ENCODE results near the gene ARL5C. TPM values are rescaled to one million over a fixed set of nuclear protein-coding genes. Genes with fewer than 3 reads are reported as not detected.
"Not testable (repeated sequence)": the region's sequence is repeated elsewhere in the genome, so short reads cannot be mapped to it uniquely, and the experiment has no call there.

ARL5C gene
- total RNA-seq, 1 donor = not detected

DNA sequence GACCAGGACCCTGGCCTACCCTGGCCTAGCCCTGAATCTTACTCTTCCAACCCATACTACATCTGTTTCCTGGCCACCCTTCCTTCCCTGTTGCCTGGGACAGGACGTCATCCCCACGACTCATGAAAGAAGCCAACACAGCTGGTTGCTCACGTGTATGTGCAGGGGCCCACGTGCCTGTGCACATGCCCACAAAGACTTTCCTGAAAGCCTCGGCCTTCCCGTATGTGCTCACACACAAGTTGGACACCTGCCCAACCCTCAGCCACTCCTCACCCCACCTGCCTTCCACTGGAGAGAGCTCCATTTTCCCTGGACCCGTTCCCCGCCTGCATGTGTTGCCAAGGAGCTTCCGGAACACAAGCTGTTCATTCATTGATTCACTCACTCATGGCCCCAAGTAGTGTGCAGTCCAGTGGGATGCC is 21.5 kb downstream of the ARL5C start:
- Histone ChIP-seq H3K9me3 (ENCODE audit: low read depth, low read length) (no peaks in the 10 kb centered on the region), H3K4me3 (ENCODE audit: low read length) (no peak overlapping the region)

GRCh38 chr17:39143552-39144093 is 22.3 kb downstream of the ARL5C start:
- no peak overlapping the region for H3K4me3 ChIP-seq (ENCODE audit: low read length)
- H3K4me1 ChIP-seq (ENCODE audit: insufficient read depth, low read length) = no peaks in the 10 kb centered on the region
- no peaks in the 10 kb centered on the region for H3K9me3 ChIP-seq (ENCODE audit: low read depth, low read length)
- H3K27me3 ChIP-seq (ENCODE audit: insufficient read depth, low read length) = no peaks in the 10 kb centered on the region

More for the DNA sequence above, 21.5 kb downstream of the ARL5C start:
- Histone ChIP-seq H3K4me1 (ENCODE audit: insufficient read depth, low read length) (no peaks in the 10 kb centered on the region), H3K27me3 (ENCODE audit: insufficient read depth, low read length) (peaks cover 3% of the 10 kb centered on the region)

DNA sequence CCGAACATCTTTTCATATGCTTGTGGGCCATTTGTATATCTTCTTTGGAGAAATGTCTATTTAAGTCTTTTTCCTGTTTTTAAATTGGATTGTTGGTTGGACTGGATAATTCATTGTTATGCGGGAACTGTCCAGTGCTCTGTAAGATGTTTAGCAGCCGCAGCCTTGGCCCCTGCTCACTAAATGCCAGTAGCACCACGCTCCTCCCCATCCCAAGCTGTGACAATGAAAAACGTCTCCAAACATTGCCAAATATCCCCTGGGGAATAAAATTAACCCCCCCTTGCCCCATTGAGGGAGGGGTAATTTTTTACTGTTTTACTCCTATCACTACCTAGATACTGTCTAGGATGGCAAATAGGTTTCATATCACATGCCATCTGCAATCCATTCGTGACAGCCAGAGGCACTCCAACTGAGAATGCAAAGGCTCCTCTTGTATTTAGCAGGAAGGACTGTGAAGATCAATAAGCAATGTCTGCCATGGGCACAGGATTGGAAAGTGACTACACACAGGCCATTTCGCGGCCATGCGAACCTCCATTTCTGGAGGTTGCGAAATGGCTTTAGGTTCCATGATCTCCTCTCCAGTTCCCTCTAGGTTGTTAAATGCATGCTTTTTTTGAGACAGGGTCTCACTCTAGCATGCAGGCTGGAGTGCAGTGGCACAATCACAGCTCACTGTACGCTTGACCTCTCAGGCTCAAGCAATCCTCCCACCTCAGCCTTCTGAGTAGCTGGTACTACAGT is 23.9 kb downstream of the ARL5C start:
- Histone ChIP-seq H3K4me3 (ENCODE audit: low read length) (no peak overlapping the region), H3K9me3 (ENCODE audit: low read depth, low read length) (no peaks in the 10 kb centered on the region), H3K27me3 (ENCODE audit: insufficient read depth, low read length) (no peaks in the 10 kb centered on the region), H3K4me1 (ENCODE audit: insufficient read depth, low read length) (no peaks in the 10 kb centered on the region)

DNA sequence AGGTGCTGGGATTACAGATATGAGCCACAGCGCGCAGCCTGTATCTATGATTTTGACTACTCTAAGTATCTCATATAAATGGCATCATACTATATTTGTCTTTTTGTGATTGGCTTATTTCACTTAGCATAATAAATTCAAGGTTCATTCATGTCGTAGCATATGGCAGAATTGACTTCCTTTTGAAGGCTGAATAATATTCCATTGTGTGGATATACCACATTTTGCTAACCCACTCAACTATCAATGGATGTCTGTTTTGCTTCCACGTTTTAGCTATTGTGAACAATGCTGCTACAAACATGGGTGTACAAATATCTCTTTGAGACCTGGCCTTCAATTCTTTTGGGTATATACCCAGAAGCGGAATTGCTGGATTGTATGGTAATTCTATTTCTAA is 24.7 kb downstream of the ARL5C start:
- H3K27me3 ChIP-seq (ENCODE audit: insufficient read depth, low read length) = no peaks in the 10 kb centered on the region
- no peaks in the 10 kb centered on the region for H3K4me1 ChIP-seq (ENCODE audit: insufficient read depth, low read length)
- no peaks in the 10 kb centered on the region for H3K9me3 ChIP-seq (ENCODE audit: low read depth, low read length)
- H3K4me3 ChIP-seq (ENCODE audit: low read length) = no peak overlapping the region

DNA sequence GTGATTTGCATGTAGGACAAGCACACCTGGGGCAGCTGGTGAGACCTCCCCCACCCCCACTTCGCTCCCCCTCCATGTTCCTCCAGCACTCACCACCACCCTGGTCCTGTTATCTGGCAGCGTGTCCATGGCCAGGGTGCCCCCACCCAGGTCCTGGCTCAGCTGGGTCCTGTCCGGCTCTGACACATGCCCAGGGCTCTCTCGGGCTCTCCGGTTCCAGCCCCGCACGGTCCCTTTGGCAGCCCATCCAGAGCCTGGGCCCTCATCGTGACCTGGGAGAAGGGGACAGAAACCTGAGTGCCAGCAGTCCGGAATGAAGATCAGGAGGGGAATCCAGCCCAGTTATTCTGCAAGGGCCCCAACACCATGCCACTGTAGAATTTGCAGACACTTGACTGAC is 26.4 kb downstream of the ARL5C start:
- no peak overlapping the region for H3K4me3 ChIP-seq (ENCODE audit: low read length)
- H3K9me3 ChIP-seq (ENCODE audit: low read depth, low read length) = no peaks in the 10 kb centered on the region
- no peaks in the 10 kb centered on the region for H3K4me1 ChIP-seq (ENCODE audit: insufficient read depth, low read length)
- H3K27me3 ChIP-seq (ENCODE audit: insufficient read depth, low read length) = no peaks in the 10 kb centered on the region

- no peaks in the 10 kb centered on the region for H3K9me3 ChIP-seq (ENCODE audit: low read depth, low read length)
- H3K27me3 ChIP-seq (ENCODE audit: insufficient read depth, low read length) = no peaks in the 10 kb centered on the region
- H3K4me3 ChIP-seq (ENCODE audit: low read length) = no peak overlapping the region
- no peaks in the 10 kb centered on the region for H3K4me1 ChIP-seq (ENCODE audit: insufficient read depth, low read length)
Observed at GRCh38 chr17:39139161-39139511, 26.8 kb downstream of the ARL5C start.

GRCh38 chr17:39138431-39139160 is 27.4 kb downstream of the ARL5C start:
- Histone ChIP-seq H3K9me3 (ENCODE audit: low read depth, low read length) (no peaks in the 10 kb centered on the region), H3K27me3 (ENCODE audit: insufficient read depth, low read length) (no peaks in the 10 kb centered on the region), H3K4me3 (ENCODE audit: low read length) (no peak overlapping the region), H3K4me1 (ENCODE audit: insufficient read depth, low read length) (no peaks in the 10 kb centered on the region)

DNA sequence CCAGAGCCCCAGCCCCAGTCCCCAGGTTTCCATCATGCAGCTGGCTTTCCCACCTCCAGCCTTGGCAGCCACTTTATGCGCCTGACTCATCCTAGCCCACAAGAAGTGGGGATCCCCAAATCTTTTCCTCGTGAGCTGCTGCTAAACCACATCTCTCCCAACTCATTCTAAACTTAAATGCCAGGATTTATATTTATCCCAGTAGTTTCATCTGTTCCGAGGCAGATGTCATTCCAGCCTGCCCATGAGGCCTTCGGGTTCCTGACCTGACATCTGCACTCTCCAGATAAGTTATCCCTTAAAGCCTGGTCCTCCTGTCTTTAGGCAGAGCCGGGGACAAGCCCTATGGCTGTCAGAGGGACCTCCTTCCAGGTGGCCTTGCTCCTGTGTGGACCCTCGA is 31.1 kb downstream of the ARL5C start:
- no peak overlapping the region for H3K4me3 ChIP-seq (ENCODE audit: low read length)
- H3K9me3 ChIP-seq (ENCODE audit: low read depth, low read length) = no peaks in the 10 kb centered on the region
- H3K27me3 ChIP-seq (ENCODE audit: insufficient read depth, low read length) = no peaks in the 10 kb centered on the region
- no peaks in the 10 kb centered on the region for H3K4me1 ChIP-seq (ENCODE audit: insufficient read depth, low read length)

- no peaks in the 10 kb centered on the region for H3K9me3 ChIP-seq (ENCODE audit: low read depth, low read length)
- H3K4me1 ChIP-seq (ENCODE audit: insufficient read depth, low read length) = no peaks in the 10 kb centered on the region
- no peaks in the 10 kb centered on the region for H3K27me3 ChIP-seq (ENCODE audit: insufficient read depth, low read length)
- H3K4me3 ChIP-seq (ENCODE audit: low read length) = no peak overlapping the region
Observed at GRCh38 chr17:39132192-39132610, 33.8 kb downstream of the ARL5C start.

- H3K4me1 ChIP-seq (ENCODE audit: insufficient read depth, low read length) = no peaks in the 10 kb centered on the region
- no peaks in the 10 kb centered on the region for H3K9me3 ChIP-seq (ENCODE audit: low read depth, low read length)
- no peak overlapping the region for H3K4me3 ChIP-seq (ENCODE audit: low read length)
- H3K27me3 ChIP-seq (ENCODE audit: insufficient read depth, low read length) = no peaks in the 10 kb centered on the region
Observed at GRCh38 chr17:39131616-39132015, 34.3 kb downstream of the ARL5C start.

- Histone ChIP-seq H3K4me1 (ENCODE audit: insufficient read depth, low read length) (no peaks in the 10 kb centered on the region), H3K9me3 (ENCODE audit: low read depth, low read length) (no peaks in the 10 kb centered on the region), H3K4me3 (ENCODE audit: low read length) (no peak overlapping the region), H3K27me3 (ENCODE audit: insufficient read depth, low read length) (no peaks in the 10 kb centered on the region)
Observed at GRCh38 chr17:39130205-39130604, 35.8 kb downstream of the ARL5C start.

DNA sequence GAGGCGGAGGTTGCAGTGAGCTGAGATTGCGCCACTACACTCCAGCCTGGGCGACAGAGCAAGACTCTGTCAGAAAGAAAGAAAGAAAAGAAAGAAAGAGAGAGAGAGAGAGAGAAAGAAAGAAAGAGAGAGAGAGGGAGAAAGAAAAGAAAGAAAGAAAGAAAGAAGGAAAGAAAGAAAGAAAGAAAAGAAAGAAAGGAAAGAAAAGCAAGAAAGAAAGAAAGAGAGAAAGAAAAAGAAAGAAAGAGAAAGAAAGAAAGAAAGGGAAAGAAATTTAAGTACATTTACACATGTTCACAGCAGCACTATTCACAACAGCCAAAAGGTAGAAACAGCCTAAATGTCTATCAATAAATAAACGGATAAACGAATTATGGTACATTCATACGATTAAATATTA is 36.4 kb downstream of the ARL5C start:
- not testable (repeated sequence) for H3K9me3 ChIP-seq (ENCODE audit: low read depth, low read length); H3K27me3 ChIP-seq (ENCODE audit: insufficient read depth, low read length); H3K4me1 ChIP-seq (ENCODE audit: insufficient read depth, low read length); H3K4me3 ChIP-seq (ENCODE audit: low read length)

- H3K4me3 ChIP-seq (ENCODE audit: low read length) = no peak overlapping the region
- no peaks in the 10 kb centered on the region for H3K9me3 ChIP-seq (ENCODE audit: low read depth, low read length)
- H3K4me1 ChIP-seq (ENCODE audit: insufficient read depth, low read length) = peaks cover 9% of the 10 kb centered on the region
- no peaks in the 10 kb centered on the region for H3K27me3 ChIP-seq (ENCODE audit: insufficient read depth, low read length)
Observed at GRCh38 chr17:39126436-39126835, 39.5 kb downstream of the ARL5C start.

DNA sequence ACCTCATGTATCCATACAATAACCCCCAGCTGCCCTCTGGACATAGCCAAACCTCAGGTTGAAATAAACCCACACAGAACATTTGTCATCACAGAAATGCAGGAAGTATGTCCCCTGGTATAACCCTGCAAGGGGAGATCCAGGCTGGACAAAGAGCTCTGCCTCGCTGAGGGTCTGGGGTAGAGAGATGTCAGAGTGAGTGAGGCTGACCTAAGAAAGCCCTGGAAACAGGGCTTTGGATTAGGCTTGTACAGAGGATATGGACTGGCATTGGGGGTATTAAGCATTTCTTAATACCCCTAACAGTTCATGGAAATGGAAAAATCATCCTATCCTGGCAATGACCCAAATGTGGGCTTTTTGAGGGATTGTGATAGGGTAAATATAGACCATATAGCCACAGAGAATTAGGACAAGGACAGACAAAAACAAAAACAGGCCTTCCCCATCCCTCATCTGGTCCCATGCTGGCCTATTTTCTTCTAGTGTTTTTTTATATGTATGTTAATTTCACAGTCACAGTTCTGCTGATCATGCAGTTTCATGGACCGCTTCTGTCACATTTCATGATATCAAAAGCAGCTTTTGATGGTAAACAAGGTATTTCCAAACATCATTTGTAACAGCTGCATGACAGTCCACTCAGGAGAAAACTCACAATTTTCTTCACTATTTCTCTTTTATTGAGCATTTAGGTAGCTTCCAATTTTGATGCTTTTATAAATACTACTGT is 40.7 kb downstream of the ARL5C start:
- no peaks in the 10 kb centered on the region for H3K27me3 ChIP-seq (ENCODE audit: insufficient read depth, low read length)
- H3K4me1 ChIP-seq (ENCODE audit: insufficient read depth, low read length) = peaks cover 9% of the 10 kb centered on the region
- H3K9me3 ChIP-seq (ENCODE audit: low read depth, low read length) = no peaks in the 10 kb centered on the region
- no peak overlapping the region for H3K4me3 ChIP-seq (ENCODE audit: low read length)

GRCh38 chr17:39123627-39124026 is 42.3 kb downstream of the ARL5C start:
- Histone ChIP-seq H3K9me3 (ENCODE audit: low read depth, low read length) (no peaks in the 10 kb centered on the region), H3K4me1 (ENCODE audit: insufficient read depth, low read length) (peaks cover 22% of the 10 kb centered on the region), H3K27me3 (ENCODE audit: insufficient read depth, low read length) (no peaks in the 10 kb centered on the region), H3K4me3 (ENCODE audit: low read length) (no peak overlapping the region)

Measured in mononuclear cell (primary cell).